GM04503 (cell line): ENCODE measurements around the gene CMSS1.

Source experiments
- DNase-seq: peaks from one replicate; pipeline ENCODE4 v3.0.0-alpha.2; 2012; ENCODE audit warnings: low read depth

Gene CMSS1

GRCh38 chr3:99960123-99960878 lies 142.6 kb downstream of the CMSS1 start:
- DNase-seq = no peak

- DNase-seq = no peak
Observed at GRCh38 chr3:99960941-99961340, 143.3 kb downstream of the CMSS1 start.

GRCh38 chr3:99961756-99962515 lies 144.3 kb downstream of the CMSS1 start:
- DNase-seq = no peak

GRCh38 chr3:99962703-99963102 lies 145.0 kb downstream of the CMSS1 start:
- peak; percentile 59 for DNase-seq

- DNase-seq = no peak
Observed at GRCh38 chr3:99965077-99965476, 147.4 kb downstream of the CMSS1 start.

GRCh38 chr3:99965681-99966408 lies 148.2 kb downstream of the CMSS1 start:
- no peak for DNase-seq

GRCh38 chr3:99966662-99967416 lies 149.2 kb downstream of the CMSS1 start:
- DNase-seq = no peak

- DNase-seq = no peak
Observed at GRCh38 chr3:99967796-99968195, 150.1 kb downstream of the CMSS1 start.

GRCh38 chr3:99969136-99969535 lies 151.5 kb downstream of the CMSS1 start:
- no peak for DNase-seq

- no peak for DNase-seq
Observed at GRCh38 chr3:99970198-99970597, 152.5 kb downstream of the CMSS1 start.

GRCh38 chr3:99971761-99972160 lies 154.1 kb downstream of the CMSS1 start:
- no peak for DNase-seq

GRCh38 chr3:99972380-99973104 lies 154.9 kb downstream of the CMSS1 start:
- no peak for DNase-seq

- DNase-seq = no peak
Observed at GRCh38 chr3:99974989-99975388, 157.3 kb downstream of the CMSS1 start.

- DNase-seq = no peak
Observed at GRCh38 chr3:99976584-99976983, 158.9 kb downstream of the CMSS1 start.

GRCh38 chr3:99978221-99978620 lies 160.6 kb downstream of the CMSS1 start:
- DNase-seq = no peak

GRCh38 chr3:99980606-99981005 lies 162.9 kb downstream of the CMSS1 start:
- DNase-seq = no peak

GRCh38 chr3:99981138-99981537 lies 163.5 kb downstream of the CMSS1 start:
- DNase-seq = no peak

GRCh38 chr3:99982650-99983049 lies 165.0 kb downstream of the CMSS1 start:
- DNase-seq = no peak

- no peak for DNase-seq
Observed at GRCh38 chr3:99984139-99984538, 166.5 kb downstream of the CMSS1 start.

GRCh38 chr3:99984668-99985067 lies 167.0 kb downstream of the CMSS1 start:
- DNase-seq = no peak

GRCh38 chr3:99990179-99990578 lies 172.5 kb downstream of the CMSS1 start:
- DNase-seq = no peak
